ENCODE measurements around the gene SERGEF. TPM values are rescaled to one million over a fixed set of nuclear protein-coding genes. Genes with fewer than 3 reads are reported as not detected.
A peak's percentile ranks its signal among the peaks of the same experiment; 100 is the strongest.

Gene SERGEF
- total and polyA plus RNA-seq, 2 of the 13 experiments (the other 11 are each of a cell fraction or from before 2014, with no cell fraction given): 54.5 to 114 TPM

GRCh38 chr11:18012906-18013781 lies at the start of gene SERGEF (continued):
- TF ChIP-seq ZBTB26 (CRISPR knock-in tag; IDR thresholded peaks at IDR 0.05; ENCODE audit: borderline replicate concordance) (no peak; the same call in 1 of the 2 replicates), THAP7 (CRISPR knock-in tag; IDR thresholded peaks at IDR 0.05) (no peak), ZGPAT (CRISPR knock-in tag; IDR thresholded peaks at IDR 0.05) (peak; percentile 77), ZNF180 (CRISPR knock-in tag; IDR thresholded peaks at IDR 0.05; ENCODE audit: borderline replicate concordance, low read depth) (0 out of 2 replicates have a peak, but pooled peaks have one; percentile 0), SMAD9 (CRISPR knock-in tag; IDR thresholded peaks at IDR 0.05) (peak; percentile 85; the same call in 1 of the 2 replicates), IKZF5 (CRISPR knock-in tag; IDR thresholded peaks at IDR 0.05) (peak; percentile 57), GZF1 (CRISPR knock-in tag; IDR thresholded peaks at IDR 0.05) (no peak), ZBTB3 (CRISPR knock-in tag; IDR thresholded peaks at IDR 0.05; ENCODE audit: borderline replicate concordance, low read depth) (no peak; the same call in 1 of the 2 replicates), ZNF44 (CRISPR knock-in tag; IDR thresholded peaks at IDR 0.05) (peak; percentile 67; the same call in 1 of the 2 replicates), ZBTB38 (CRISPR knock-in tag; IDR thresholded peaks at IDR 0.05) (peak; percentile 58), FOXC1 (CRISPR knock-in tag; IDR thresholded peaks at IDR 0.05; ENCODE audit: borderline replicate concordance) (peak; percentile 87), BATF2 (CRISPR knock-in tag; IDR thresholded peaks at IDR 0.05) (0 out of 2 replicates have a peak, but pooled peaks have one; percentile 39), E2F2 (CRISPR knock-in tag; IDR thresholded peaks at IDR 0.05; ENCODE audit: borderline replicate concordance) (0 out of 2 replicates have a peak, but pooled peaks have one; percentile 32)
